GM18870 (cell line): ENCODE measurements around the gene ERCC8.
"Not testable (repeated sequence)": the region's sequence is repeated elsewhere in the genome, so short reads cannot be mapped to it uniquely, and the experiment has no call there.

Experiments
- ATAC-seq: cut with Tn5 transposase; IDR thresholded peaks from one replicate; pipeline ENCODE4 v1.9.1; 2021; ENCODE audit warnings: moderate library complexity; ENCODE audit not compliant: unreplicated experiment

The ERCC8 gene, protein sequence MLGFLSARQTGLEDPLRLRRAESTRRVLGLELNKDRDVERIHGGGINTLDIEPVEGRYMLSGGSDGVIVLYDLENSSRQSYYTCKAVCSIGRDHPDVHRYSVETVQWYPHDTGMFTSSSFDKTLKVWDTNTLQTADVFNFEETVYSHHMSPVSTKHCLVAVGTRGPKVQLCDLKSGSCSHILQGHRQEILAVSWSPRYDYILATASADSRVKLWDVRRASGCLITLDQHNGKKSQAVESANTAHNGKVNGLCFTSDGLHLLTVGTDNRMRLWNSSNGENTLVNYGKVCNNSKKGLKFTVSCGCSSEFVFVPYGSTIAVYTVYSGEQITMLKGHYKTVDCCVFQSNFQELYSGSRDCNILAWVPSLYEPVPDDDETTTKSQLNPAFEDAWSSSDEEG

GRCh38 chr5:60944904-60945812, at the start of gene ERCC8, which contains the start of gene NDUFAF2:
TSS of gene ERCC8 (minus strand) at chr5:60945070. CDS start at chr5:60945008, 62 bp downstream.
TSS of gene NDUFAF2 (plus strand) at chr5:60945205. CDS start at chr5:60945256, 51 bp downstream.
- peak; percentile 99 for ATAC-seq

- no peak for ATAC-seq
Observed at GRCh38 chr5:60993875-60994571, 49.2 kb upstream of the ERCC8 start.

- no peak for ATAC-seq
Observed at GRCh38 chr5:60993425-60993824, 48.6 kb upstream of the ERCC8 start.

DNA sequence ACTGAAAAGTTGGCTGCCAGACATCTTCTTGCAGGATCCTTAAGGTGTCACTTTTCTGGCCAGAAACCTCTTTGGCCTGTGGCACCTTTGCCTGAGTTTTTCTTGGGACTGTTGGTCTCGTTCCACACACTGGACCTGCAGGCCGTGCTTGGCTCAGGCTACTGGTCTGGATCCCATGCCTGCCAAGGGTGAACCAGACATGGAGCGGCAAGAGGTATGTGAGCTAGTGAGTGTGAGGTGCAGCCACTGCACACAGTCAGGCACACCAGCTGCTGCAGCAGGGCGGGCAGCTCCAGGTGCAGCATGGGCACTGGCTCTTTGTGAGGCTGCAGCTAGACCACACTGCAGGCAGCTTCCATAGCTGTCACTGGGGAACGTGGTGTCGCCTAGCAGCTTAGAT, 48.0 kb upstream of the ERCC8 start:
- no peak for ATAC-seq

GRCh38 chr5:60989790-60990189, 44.9 kb upstream of the ERCC8 start:
- no peak for ATAC-seq

- ATAC-seq = not testable (repeated sequence)
Observed at GRCh38 chr5:60982127-60982526, 37.3 kb upstream of the ERCC8 start.

GRCh38 chr5:60980511-60980910, 35.6 kb upstream of the ERCC8 start:
- no peak for ATAC-seq

DNA sequence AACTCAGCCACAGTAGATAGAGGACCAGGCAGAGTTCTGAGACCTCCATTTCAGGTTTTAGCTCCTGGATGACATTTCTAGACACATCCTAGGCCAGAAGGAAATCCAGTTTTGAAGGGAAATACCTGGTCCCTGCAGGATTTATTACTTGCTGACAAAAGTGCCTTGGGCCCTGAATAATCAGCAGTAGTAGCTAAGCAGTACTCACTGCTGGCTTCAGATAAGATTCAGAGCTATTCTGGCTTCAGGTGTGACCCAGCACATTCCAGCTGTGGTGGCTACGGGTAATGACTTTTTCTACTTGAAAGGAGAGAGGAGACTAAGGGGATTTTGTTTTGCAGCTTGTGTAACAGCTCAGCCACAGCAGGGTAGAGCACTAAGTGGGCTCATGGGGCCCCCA, 34.1 kb upstream of the ERCC8 start:
- ATAC-seq = no peak

DNA sequence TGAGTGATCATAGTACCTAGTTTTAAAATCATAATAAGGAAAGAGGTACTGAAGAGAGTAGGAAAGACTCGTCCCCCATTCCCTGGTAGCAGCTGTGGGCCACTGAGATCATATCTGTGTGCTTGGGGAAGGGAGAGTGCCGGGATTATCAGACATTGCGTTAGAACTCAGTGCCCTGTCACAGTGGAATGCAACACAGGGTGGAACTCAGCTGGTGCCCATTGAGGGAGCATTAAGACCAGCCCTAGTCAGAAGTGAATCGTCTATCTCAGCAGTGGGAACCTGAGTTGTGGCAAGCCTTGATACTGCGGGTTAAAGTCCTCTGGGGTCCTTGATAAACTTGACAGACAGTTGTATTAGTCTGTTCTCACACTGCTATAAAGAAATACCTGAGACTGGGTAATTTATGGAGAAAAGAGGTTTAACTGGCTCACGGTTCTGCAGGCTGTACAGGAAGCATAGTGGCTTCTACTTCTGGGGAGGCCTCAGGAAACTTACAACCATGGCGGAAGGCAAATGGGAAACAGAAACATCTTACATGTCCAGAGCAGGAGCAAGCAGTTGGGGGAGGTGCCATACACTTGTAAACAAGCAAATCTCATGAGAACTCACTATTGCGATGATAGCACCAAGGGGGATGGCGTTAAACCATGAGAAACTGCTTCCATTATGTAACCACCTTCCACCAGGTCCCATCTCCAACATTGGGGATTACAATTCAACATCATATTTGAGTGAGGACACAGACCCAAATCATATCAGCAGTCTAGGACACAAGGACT, 33.3 kb upstream of the ERCC8 start:
- no peak for ATAC-seq

DNA sequence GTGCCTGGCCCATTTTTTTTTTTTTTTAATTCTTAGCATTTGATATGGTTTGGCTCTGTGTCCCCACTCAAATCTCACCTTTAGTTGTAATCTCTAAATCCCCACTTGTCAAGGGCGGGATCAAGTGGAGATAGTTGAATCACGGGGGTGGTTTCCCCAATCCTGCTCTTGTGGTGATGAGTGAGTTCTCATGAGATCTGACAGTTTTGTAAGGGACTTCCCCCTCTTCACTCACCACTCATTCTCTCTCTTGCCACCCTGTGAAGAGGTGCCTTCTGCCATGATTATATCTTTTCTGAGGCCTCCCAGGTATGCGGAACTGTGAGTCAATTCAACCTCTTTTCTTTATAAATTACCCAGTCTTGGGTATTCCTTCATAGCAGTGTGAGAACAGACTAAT, 27.4 kb upstream of the ERCC8 start:
- ATAC-seq = peak; percentile 50

- no peak for ATAC-seq
Observed at GRCh38 chr5:60961685-60962084, 16.8 kb upstream of the ERCC8 start.

GRCh38 chr5:60960591-60960990, 15.7 kb upstream of the ERCC8 start:
- no peak for ATAC-seq

- no peak for ATAC-seq
Observed at GRCh38 chr5:60959156-60959555, 14.3 kb upstream of the ERCC8 start.

DNA sequence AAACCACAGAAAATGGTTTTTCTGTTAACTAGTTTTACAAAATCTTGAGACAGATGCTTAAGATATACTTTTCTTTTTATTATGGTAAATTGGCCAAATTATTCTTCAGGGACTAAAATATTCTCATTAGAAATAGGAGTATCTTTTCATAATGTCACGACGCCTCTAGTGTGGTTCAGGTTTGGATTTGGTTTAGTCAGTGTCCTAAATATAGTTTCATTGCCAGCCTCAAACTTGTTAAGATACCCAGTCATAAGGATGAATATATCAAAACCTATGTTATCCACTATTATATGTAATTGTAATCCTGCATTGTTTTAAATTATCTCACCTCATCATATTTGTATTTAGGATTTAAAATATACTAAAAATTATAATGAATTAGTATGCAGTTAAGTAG, 13.8 kb upstream of the ERCC8 start:
- no peak for ATAC-seq

GRCh38 chr5:60958088-60958487, 13.2 kb upstream of the ERCC8 start:
- no peak for ATAC-seq

- no peak for ATAC-seq
Observed at GRCh38 chr5:60955239-60955638, 10.4 kb upstream of the ERCC8 start.

DNA sequence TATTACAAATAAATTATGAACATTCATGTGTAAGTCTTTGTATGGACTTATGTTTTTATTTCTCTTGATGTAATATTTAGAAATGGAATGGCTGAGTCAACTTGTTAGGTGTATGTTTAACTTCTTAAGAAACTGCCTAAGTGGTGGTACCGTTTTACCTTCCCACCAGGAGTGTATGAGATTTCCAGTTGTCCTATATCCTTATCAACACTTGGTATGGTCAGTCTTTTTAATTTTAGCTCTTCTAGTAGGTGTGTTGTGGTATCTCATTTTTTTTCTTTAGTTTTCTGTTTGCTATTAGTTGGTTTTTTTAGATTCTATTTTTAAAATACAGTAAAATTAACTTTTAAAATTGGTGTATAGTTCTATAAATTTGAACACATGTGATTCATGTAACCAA, 3.9 kb upstream of the ERCC8 start:
- no peak for ATAC-seq

- peak; percentile 23 for ATAC-seq
Observed at GRCh38 chr5:60945813-60946187, 930 bp upstream of the ERCC8 start.

- ATAC-seq = no peak
Observed at GRCh38 chr5:60943624-60944023, 1.2 kb downstream of the ERCC8 start.

DNA sequence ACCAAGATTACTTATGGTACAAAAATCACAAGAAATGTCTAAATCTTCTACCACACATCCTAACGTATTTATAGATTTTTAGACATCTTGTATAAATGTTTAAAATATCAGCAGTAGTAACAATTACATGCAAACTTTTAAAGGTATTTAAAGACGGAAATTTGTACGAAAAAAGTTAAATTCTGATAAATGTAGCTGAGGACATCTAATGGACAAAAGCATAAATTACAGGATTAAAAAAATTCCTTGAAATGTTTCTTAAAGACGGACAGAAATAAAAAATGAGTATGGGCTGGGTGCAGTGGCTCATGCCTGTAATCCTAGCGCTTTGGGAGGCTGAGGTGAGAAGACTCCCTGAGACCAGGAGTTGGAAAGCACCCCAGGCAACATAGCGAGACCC, 15.8 kb downstream of the ERCC8 start:
- no peak for ATAC-seq

DNA sequence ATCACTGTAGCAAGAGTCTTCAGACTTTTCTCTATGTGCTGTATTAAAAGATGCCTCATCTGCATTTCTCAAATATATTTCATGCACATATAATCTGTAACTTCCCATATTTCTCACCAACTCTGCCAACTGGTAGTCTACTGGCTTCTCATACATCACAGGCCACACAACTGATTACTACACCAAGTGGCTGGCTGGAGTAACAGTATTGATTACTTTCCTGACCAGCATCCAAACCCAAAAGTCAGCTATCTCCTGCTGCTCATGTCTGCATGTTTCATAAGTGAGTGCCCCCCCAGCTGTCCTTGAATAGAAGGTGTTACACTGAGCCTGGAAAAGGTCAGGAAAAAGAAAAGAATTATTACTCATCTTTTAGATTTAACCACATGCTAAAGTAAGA, 17.4 kb downstream of the ERCC8 start:
- no peak for ATAC-seq
